Activated CD4-positive, alpha-beta T cell treated with anti-CD3 and anti-CD28 coated beads, Interleukin-2, amount 50 U/mL, for 1 hour (primary cell): ENCODE data around the gene CYB561A3.

Source experiments
- DNase-seq: peaks from one replicate; pipeline ENCODE4 v3.0.0-alpha.2; 2020

The CYB561A3 gene

DNA sequence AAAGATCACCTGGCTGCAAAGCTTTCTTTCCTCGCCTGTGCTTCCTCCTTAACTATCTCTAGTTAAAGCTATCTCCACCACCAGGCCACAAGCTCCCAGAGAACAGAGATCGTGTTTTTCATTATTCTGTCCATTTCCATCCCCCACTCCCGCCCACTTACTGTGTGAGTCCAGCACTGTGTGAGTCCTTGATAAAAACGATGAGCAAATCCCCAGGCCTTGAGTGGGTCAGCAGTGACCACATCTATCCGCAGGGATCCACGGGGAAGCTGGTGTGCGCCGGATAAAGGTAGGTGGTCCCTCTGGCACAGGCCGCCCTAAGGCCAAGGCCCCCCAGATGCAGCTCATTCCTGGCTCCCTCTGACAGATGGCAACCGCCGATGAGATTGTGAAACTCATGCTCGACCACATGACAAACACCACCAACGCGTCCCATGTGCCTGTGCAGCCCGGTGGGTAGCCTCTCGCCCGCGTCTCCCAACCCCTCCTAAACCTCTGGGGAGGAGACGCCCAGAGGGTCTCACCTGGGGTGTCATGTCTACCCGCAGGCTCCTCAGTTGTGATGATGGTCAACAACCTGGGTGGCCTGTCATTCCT, 19.4 kb downstream of the CYB561A3 start:
- no peak for DNase-seq

DNA sequence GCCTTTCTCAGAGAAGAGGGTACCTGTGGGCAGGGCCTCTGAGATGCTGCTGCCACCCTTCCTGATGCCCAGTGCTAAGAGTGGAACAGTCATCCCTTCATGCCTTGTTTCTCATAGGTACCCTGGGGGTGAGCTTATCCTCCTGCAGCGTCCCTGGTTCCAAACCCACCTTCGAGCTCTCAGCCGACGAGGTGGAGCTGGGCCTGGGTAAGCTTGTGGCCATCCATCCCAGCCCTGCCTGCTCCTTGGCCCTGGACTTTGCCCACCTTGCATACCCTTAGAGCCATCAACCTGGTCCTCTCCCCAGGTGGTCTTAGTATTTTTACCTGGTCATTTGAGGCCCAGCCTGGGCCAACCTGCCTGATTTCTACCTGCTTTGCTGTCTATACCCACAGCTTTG, 20.0 kb downstream of the CYB561A3 start:
- DNase-seq, result no peak

DNA sequence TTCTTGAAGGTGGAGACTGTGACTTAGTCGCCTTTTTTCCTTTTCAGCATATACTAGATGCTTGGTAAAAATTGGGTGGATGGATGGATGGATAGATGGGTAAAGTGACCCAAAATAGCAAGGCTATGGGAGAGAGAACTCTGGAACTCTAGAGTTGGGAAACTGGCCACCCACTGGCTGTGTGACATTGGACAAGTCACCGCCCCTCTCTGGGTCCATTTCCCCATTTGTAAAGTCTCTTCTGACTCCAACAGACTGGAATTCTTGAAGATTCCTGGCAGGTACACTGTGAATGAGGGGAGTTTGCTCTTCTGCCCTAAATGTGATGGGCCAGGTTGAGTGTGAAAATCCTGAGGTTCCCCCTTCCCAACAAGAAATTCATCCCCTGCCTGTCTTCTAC, 20.7 kb downstream of the CYB561A3 start:
- no peak for DNase-seq

DNA sequence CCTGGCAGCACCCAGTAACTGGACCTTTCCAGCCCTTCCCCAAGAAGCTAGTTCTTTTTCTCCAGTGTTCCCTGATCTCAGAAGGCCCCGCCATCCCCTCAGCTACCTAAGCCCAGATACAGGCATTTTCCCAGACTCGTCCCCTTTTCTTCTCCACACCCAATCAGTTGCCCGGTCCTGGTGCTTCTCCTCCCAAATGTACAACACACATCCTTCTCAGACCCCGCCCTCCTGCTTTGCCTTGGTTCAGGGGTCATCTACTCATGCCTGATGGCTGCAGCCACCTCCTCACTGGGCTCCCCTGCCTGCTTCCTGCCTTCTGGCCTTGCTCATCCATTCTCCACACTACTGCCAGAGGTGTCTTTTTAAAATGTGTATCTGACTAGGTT, 22.2 kb downstream of the CYB561A3 start:
- DNase-seq, result no peak

DNA sequence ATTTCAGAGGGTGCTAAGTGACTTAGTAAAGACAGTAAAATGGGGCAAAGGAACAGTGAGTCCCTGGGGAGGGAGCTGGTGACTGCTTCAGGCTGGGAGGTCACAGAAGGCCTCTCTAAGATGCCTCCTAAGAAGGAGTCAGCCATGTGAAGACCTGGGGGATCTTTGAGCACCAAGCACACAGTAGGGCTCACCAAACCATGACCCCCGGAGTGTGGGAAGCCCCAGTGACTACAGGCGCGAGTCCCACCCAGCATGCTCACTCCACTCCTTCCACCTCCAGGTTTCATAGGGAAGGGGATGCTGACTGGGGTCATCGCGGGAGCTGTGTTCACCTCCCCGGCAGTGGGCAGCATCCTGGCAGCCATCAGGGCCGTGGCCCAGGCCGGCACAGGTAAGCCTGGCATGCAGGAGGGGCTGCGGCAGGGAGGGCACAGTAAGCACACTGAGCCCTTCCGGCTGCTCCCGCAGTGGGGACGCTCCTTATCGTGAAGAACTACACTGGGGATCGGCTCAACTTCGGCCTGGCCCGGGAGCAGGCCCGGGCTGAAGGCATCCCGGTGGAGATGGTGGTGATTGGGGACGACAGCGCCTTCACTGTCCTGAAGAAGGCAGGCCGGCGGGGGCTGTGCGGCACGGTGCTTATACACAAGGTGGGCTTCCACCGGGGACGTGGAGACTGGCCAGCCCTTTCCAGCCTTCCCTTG, 22.7 kb downstream of the CYB561A3 start:
- no peak for DNase-seq

DNA sequence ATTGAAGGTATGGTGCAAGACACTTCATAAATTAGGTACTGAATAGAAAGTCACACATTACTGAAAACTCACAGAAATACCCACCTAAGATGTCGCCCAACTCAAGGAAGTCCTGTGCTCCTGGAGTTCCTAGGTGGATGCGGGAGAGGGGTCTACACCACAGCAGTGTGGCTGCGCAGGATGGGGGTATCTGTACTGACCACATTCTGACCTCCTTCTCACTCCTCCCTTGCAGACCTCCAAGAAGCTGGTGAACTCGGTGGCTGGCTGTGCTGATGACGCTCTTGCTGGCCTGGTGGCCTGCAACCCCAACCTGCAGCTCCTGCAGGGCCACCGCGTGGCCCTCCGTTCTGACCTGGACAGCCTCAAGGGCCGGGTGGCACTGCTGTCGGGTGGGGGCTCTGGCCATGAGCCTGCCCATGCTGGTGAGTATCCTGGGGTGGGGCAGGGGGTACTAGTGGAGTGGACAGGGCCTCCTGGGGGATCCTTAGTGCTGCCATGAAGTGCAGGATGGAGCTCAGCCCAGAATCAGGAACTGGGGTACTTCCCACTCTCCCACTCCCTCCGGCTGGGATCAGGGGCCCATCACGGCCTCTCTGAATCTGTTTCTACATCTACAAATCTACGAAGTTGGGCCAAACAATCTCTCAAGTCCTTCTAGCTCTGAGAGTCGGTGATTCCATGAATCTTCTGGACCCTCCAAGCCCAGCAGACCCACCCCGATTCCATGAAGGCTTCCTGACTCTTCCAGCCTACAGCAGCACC, 23.8 kb downstream of the CYB561A3 start:
- DNase-seq, result no peak

DNA sequence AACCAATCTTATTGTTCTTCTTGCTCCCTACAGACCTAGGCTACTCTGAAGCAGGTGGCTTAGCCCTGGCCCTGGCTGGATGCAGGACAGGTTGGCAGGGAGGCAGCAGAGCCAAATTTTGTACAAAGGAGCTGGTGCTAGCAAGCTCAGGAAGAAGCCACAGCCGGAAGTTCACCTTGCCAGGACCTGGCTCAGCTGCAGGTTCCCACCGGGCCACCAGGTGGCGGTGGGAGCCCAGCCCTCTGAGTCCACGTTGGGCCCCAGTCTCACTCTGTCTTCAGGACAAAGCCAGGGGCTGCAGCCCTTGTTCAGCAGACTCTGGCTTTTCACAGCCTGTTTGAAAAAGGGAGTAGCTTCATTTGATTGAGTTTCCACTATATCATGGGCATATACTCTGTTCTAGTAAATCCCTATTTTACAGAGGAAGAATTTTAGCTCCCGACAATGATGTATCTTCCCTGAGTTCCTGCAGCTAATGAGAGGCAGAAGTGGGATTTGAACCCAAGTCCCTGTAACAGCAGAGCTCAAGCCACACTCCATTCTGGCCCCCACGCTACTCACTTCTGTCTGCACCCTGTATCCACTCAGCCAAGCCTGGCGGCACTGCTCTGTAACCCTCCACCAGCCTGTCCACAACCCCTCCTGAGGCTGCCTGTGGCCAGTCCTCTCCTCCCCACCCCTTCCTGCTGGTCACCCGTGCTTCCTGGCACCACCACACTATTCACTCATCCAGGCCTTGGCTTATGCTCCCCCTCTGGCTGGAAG, 25.3 kb downstream of the CYB561A3 start:
- peak; percentile 76 for DNase-seq

DNA sequence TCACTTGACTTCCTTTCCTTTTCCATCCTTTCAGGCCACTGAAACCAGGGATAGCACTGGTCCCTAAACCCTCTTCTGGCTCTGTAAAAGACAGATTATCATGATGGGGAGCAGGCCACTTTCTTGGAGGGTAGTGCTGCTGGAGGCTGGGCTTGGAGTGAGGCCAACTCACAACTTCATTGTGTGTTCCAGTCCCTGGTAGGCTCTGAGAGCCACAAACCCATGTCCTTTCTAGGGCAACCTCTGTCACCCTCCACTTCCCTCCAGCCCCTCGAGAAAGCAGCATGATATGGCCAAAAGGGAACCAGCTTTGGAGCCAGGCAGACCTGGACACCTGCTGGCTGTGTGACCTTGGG, 26.3 kb downstream of the CYB561A3 start:
- DNase-seq, result no peak

DNA sequence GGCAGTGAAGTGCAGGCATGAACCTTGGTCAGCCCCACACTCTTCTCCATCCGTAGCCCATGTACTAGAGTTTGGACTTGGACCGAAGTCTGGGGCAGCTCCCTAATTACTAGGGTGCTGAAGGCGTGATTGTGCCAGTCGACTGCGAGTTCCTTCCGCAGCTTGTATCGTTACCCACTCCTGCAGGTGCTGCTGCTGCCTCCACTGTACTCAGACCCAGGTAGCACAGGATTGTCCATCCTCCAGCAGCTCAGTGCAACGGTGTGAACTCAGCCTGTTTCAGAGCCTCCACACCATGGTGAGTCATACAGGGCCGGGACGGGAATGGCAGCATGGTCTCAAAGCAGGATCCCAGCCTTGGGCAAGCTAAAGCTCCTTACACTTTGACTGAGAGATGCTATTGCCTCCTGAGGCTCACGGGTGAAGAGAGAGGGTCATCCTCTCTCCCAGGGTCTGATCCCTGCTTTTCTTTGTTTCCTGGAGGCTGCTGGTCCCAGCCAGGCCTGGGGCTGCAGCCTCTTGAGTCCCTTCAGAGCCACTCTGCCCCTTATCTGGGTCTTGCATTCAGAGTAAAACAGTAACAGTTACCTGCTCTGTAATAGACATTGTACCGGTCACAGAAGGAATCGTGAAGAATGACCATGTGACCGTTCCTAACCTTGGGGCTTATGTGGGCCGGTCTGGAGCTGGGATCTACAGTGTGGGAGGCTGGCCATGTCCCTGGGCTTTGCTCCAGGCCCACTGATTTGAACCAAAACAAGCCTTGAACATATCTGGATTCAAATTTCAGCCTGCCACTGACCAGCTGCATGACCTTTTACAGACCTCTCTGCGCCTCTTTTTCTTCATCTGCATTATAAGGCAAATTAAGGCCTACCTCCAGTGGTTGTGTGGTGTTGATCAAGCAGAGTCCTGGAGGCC, 27.0 kb downstream of the CYB561A3 start:
- no peak for DNase-seq

DNA sequence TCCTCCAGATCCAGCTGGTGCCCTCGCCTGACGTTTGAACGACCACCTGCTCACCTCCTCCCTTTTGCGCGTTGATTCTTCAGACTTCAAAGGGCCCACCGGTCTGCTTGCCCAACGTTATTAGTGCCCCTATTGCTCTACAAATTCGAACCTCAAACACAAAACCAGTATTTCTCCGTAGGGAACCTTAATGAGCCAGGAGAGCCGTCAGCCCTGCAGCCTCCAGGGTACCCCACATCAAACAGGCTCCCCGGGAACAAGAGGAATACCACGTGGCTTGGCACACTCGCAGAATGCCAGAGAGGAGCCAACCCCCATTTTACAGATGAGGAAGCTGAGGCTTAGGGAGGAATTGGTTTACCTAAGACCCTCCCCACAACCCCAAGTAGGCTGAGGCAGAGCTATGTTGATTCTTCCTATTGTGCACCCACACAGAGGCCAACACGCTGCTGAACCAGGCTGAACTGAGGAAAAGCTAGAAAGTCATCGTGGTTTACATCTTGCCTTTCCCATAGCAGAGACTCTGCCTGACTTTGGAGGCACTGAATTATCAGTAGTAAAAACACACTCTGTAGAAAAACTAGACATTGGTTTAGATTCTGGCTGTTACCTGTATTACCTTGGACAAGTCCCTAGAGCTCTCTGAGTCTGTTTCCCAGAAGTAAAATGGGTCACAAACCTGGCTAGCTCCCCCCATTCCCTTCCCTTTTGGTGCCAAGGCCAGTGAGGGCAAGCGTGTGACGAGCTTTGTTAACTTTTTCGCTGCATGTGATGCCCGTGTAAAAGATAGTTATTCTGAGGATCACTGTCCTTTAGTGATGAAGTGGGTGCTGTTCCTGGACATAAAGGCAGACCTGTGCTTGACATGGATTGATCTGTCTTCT, 27.9 kb downstream of the CYB561A3 start:
- DNase-seq, result no peak

DNA sequence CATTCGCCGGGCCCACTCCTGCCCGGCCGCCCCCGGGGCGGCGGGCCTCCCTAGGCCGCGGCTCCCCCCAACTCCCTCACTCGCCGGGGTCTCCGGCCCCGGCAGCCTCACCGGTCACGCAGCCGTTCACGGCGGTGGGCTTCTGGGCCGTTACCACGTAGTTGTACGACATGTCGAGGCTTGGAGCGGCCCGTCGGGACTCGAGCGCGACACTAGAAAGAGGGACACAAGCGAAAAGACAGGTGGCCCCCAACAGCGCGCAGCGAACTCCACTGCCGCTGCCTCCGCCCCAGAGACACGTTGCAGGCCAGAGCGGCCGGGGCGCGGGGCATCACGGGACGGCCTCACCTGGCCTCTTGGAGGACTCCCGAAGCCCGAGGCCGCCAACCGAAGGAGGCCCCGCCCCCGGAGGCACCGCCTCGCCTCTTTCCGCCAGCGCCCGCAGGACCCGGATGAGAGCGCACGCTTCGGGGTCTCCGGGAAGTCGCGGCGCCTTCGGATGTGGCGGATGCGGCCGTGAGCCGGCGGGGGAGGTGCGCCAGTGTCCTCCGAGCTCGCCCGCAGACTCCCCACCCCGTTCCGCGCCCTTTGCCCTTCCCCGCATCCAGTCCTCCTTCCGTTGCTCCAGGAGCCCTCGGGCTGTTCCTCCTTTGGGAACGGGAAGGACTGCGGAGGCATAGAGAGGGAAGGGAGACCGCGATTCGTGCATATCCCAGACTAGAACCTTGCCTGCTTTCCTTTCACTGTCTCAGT, 28.7 kb downstream of the CYB561A3 start, which contains the start of the genes DDB1 and TKFC:
Gene DDB1 (minus strand): TSS at position 309 of the 753 bp plus-strand sequence. CDS start 137 bp downstream, at position 172.
Gene TKFC (plus strand): TSS at position 432 of the 753 bp plus-strand sequence. CDS start 1,501 bp downstream, outside the sequence.
- DNase-seq, result peak; percentile 96

DNA sequence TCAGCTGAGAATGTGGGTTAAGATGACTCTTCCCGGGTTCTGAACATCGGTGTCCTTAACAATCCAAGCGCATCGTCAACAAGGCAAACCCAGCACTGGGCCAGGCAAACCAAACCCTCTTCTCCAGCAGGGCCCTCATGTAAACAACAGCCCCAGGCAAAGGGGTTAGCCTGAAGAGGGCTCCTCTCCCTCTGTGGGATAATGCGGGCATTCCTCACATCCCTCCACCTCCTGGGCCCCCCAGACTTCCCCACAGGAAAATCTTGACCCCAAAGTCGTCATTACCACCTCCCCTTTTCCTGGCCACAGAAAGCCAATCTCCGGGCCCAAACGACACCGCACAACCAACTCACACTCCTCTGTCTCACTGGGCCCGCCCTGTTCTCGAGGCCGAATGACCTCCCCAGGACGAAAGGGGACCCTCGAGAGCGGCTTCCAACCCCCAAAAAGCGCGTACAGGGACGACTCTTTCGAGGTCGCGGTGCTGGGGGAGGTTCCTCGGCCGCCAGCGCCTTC, 29.3 kb downstream of the CYB561A3 start:
- no peak for DNase-seq

DNA sequence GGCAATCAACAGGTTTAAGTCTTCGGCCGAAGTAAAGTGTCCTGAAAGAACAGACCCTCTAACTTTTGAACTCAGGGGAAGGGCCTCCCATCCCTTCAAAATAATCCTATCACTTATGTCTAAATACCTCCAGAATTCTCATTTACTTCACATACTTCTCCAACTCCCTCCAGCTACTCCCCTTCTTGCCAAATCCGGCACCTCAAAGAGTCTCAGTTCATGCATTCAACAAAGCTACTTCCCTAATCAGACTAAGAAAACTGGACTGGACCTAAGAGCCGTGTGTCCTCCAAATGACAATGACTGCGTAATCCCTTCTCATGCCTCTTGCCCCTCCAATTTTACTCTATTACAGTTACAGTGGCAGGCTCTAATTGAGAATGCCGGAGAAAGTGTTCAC, 30.0 kb downstream of the CYB561A3 start:
- no peak for DNase-seq

DNA sequence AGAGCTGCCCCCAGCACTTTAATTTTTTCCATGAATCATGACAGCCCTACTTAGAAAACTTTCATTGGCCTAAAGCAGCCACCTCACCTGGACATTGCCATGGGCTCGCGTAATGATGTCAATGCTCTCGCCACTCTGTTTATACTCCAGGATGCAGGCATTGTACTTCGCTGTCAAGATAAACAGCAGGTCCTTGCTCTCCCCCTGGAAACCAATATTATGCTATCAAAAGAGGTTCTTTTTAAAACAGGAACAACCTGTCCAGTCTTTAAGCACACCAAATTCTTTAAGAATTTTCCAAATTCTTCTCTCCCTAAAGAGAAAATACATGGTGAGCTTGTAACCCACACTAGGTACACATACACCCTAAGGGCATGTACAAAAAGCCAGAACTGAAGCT, 31.8 kb downstream of the CYB561A3 start:
- DNase-seq, result no peak

DNA sequence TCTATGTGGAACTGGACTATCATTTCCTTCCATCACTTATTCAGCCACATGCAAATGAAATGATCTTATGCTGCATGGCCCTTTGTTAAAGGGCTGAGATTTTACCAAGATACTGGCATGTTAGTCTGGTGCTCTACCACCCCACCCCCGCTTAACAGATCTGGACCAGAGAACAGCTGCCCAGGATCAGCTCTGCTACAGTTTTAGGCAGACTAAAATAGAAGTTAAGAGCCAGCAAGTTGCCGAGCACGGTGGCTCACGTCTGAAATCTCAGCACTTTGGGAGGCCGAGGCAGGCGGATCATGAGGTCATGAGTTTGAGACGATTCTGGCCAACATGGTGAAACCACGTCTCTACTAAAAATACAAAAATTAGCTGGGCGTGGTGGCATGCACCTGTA, 33.3 kb downstream of the CYB561A3 start:
- no peak for DNase-seq

DNA sequence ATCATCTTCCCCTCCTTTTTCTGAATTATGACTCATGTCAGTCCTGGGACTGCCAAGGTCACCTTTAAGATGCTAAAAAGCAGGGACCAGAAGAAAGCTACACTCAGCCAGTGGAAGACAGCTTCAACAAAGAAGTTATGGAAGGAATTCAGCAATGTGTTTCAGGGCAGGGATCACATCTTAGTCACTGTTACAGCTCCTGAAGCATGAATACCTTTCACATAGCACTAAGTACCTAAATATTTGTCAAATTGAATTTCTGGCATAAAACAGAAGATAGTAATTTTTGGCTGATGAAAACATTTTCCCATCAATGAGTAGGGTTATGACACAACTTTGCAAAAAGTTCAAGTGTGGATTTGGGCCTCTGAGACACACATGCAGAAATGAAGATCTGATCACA, 34.0 kb downstream of the CYB561A3 start:
- DNase-seq, result no peak

DNA sequence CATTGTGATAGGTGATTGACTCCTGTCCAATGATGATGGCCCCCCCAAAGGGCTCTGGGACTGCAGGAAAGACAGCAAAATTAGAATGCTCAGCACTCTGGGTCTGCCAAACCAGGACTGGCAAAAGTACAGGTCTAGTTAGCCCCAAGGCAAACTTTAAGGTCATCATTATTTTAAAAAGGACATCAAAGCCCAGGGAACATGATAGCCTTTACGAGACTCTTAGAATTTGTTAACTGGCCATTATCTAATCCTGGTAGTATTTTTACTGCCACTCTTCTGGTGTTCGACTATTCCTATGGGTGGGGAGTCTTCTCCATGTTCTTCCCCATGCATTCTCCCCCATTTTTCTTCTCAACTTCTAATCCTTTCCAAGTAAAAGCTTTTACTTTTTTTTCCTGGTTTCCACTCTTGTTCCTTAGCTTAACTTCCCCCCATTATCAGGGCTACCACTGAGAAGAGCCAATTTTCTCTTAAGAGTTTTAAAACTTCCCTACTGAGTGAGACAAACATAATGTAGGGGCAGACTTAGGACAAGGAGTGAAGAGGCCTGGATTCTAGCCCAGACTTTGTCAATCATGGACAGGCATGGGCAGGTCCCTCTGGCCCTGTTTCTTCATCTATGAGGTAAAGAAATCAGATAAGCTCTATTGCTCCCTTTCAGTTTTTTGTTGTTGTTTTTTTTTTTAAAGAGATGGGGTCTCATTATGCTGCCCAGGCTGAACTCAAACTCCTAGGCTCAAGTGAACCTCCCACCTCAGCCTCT, 35.9 kb downstream of the CYB561A3 start:
- no peak for DNase-seq

DNA sequence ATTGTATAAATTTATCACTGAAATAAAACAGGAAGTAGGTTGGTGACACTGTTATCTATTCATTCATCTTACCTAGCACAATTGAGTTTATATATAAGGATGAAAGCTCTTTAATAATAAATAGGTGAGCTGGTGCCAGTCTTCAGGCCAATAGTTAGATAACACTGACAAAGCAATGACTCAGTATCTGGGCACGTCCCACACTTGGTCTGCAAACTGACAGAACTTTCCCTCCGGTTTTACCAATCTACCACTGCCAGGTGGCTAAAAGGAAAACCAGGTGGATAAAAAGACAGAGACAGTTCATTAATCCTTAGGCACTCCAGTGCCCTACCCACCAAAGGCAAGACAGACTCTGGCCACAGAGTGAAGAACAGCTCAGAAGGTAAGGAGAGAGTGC, 46.4 kb downstream of the CYB561A3 start:
- DNase-seq, result no peak

DNA sequence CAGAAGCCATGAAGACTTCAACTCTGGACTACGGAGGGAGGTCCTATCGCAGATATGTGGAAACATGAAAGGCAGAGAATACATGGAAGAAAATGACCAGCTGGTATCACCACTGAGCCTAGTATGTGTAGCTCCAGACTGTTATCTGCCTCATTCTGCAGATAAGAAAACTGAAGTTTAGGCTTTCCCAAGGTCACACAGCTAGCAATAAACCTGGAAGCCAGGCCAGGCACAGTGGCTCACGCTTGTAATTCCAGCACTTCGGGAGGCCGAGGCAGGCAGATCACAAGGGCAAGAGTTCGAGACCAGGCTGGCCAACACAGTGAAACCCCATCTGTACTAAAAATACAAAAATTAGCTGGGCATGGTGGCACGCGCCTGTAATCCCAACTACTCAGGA, 50.9 kb downstream of the CYB561A3 start:
- no peak for DNase-seq
